WTC11 (cell line): Measurements from ENCODE around the gene FOXK1.

Experiments used
- EMX1 ChIP-seq: fragments of 250-450 bp; sonication (Bioruptor Pico); IDR thresholded peaks from 2 replicates; pipeline ENCODE4 v1.8.0; 2021; ENCODE audit warnings: mild to moderate bottlenecking
- ESRRA ChIP-seq: sonication (generic); formaldehyde crosslinking; IDR thresholded peaks from 2 replicates; pipeline ENCODE4 v1.8.1; 2022; ENCODE audit warnings: mild to moderate bottlenecking, missing genetic modification reagents, borderline replicate concordance
- NFYB ChIP-seq: sonication (generic); formaldehyde crosslinking; conservative IDR thresholded peaks from 2 replicates; pipeline ENCODE4 v1.8.0; 2022; ENCODE audit warnings: low read depth, missing genetic modification reagents
- TCF7 ChIP-seq: sonication (generic); formaldehyde crosslinking; IDR thresholded peaks from 2 replicates; pipeline ENCODE4 v1.8.0; 2022; ENCODE audit warnings: mild to moderate bottlenecking, low read depth, missing genetic modification reagents, moderate library complexity
- TEAD4 ChIP-seq: sonication (generic); formaldehyde crosslinking; IDR thresholded peaks from 2 replicates; pipeline ENCODE4 v1.8.0; 2022; ENCODE audit warnings: mild to moderate bottlenecking, missing genetic modification reagents
- TF ChIP-seq, protein P1 (sequence below): fragments of 200-600 bp; IDR thresholded peaks from 2 replicates; pipeline ENCODE4 v1.8.0; 2022; ENCODE audit warnings: antibody characterized with exemption
- TF ChIP-seq, protein P2 (sequence below): sonication (generic); formaldehyde crosslinking; IDR thresholded peaks from 2 replicates; pipeline ENCODE4 v1.8.1; 2023; ENCODE audit warnings: mild to moderate bottlenecking, missing genetic modification reagents, moderate library complexity
- TF ChIP-seq, protein P3 (sequence below): sonication (generic); formaldehyde crosslinking; IDR thresholded peaks from 2 replicates; pipeline ENCODE4 v1.8.0; 2022; ENCODE audit warnings: mild to moderate bottlenecking, missing genetic modification reagents
- TF ChIP-seq, protein P4 (sequence below): sonication (generic); formaldehyde crosslinking; conservative IDR thresholded peaks from 2 replicates; pipeline ENCODE4 v1.8.1; 2023; ENCODE audit warnings: mild to moderate bottlenecking, low read depth, missing genetic modification reagents, moderate library complexity
- TF ChIP-seq, protein P5 (sequence below): sonication (generic); formaldehyde crosslinking; IDR thresholded peaks from 2 replicates; pipeline ENCODE4 v1.8.1; 2022; ENCODE audit warnings: mild to moderate bottlenecking, moderate library complexity, missing genetic modification reagents

DNA sequence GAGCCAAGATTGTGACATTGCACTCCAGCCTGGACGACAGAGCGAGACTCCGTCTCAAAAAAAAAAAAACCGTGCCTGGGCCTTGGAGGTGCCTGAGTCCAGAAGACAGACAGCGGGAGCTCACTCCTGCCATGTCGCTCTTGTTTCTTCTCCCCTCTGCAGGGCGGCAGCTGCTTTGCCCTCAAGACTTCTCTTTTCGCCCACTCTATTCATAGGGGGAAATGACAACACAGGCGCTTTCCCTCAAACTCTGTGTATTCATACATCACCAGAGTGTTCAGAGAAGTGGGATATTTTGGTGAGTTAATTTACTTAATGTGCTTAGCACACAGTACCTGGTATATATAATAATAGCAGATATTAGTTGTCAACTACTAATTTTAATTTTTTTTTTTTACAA, 44.5 kb downstream of the FOXK1 start:
- TF ChIP-seq NFYB (no peak), ESRRA (CRISPR knock-in tag) (no peak), EMX1 (CRISPR knock-in tag) (no peak), TCF7 (CRISPR knock-in tag) (no peak), TEAD4 (CRISPR knock-in tag) (no peak)
- TF ChIP-seq, protein P1, sequence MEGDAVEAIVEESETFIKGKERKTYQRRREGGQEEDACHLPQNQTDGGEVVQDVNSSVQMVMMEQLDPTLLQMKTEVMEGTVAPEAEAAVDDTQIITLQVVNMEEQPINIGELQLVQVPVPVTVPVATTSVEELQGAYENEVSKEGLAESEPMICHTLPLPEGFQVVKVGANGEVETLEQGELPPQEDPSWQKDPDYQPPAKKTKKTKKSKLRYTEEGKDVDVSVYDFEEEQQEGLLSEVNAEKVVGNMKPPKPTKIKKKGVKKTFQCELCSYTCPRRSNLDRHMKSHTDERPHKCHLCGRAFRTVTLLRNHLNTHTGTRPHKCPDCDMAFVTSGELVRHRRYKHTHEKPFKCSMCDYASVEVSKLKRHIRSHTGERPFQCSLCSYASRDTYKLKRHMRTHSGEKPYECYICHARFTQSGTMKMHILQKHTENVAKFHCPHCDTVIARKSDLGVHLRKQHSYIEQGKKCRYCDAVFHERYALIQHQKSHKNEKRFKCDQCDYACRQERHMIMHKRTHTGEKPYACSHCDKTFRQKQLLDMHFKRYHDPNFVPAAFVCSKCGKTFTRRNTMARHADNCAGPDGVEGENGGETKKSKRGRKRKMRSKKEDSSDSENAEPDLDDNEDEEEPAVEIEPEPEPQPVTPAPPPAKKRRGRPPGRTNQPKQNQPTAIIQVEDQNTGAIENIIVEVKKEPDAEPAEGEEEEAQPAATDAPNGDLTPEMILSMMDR = no peak
- TF ChIP-seq, protein P2, sequence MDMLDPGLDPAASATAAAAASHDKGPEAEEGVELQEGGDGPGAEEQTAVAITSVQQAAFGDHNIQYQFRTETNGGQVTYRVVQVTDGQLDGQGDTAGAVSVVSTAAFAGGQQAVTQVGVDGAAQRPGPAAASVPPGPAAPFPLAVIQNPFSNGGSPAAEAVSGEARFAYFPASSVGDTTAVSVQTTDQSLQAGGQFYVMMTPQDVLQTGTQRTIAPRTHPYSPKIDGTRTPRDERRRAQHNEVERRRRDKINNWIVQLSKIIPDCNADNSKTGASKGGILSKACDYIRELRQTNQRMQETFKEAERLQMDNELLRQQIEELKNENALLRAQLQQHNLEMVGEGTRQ = no peak
- TF ChIP-seq, protein P3, sequence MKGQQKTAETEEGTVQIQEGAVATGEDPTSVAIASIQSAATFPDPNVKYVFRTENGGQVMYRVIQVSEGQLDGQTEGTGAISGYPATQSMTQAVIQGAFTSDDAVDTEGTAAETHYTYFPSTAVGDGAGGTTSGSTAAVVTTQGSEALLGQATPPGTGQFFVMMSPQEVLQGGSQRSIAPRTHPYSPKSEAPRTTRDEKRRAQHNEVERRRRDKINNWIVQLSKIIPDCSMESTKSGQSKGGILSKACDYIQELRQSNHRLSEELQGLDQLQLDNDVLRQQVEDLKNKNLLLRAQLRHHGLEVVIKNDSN = no peak
- TF ChIP-seq, protein P4, sequence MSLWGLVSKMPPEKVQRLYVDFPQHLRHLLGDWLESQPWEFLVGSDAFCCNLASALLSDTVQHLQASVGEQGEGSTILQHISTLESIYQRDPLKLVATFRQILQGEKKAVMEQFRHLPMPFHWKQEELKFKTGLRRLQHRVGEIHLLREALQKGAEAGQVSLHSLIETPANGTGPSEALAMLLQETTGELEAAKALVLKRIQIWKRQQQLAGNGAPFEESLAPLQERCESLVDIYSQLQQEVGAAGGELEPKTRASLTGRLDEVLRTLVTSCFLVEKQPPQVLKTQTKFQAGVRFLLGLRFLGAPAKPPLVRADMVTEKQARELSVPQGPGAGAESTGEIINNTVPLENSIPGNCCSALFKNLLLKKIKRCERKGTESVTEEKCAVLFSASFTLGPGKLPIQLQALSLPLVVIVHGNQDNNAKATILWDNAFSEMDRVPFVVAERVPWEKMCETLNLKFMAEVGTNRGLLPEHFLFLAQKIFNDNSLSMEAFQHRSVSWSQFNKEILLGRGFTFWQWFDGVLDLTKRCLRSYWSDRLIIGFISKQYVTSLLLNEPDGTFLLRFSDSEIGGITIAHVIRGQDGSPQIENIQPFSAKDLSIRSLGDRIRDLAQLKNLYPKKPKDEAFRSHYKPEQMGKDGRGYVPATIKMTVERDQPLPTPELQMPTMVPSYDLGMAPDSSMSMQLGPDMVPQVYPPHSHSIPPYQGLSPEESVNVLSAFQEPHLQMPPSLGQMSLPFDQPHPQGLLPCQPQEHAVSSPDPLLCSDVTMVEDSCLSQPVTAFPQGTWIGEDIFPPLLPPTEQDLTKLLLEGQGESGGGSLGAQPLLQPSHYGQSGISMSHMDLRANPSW (CRISPR knock-in tag) = no peak
- TF ChIP-seq, protein P5, sequence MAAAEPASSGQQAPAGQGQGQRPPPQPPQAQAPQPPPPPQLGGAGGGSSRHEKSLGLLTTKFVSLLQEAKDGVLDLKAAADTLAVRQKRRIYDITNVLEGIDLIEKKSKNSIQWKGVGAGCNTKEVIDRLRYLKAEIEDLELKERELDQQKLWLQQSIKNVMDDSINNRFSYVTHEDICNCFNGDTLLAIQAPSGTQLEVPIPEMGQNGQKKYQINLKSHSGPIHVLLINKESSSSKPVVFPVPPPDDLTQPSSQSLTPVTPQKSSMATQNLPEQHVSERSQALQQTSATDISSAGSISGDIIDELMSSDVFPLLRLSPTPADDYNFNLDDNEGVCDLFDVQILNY (CRISPR knock-in tag) = no peak
